ENCODE data around the gene ARHGEF1. TPM values are rescaled to one million over a fixed set of nuclear protein-coding genes. Genes with fewer than 3 reads are reported as not detected.

The ARHGEF1 gene
- total and polyA plus RNA-seq, 8 donors, result 60.8 to 202 (median 79.6) TPM

DNA sequence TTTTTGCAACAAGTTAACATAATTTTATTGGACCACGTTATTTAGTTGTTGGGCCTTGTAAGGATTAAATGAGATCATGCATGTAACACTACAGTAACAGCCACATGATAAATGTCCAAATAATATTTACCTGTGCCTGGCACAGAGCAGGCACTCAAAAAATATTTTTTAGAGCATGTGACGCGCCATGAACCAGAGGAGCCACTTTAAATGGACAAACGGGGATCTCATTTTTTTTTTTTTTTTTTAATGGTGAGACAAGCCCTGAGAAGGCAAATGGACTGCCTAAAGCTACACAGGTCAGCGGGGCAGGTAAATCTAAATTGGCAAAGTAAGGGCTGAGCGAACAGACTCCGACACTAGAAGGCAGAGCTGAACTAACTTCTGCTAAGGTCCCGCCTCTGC lies 23.8 kb upstream of the ARHGEF1 start:
- Histone ChIP-seq H3K4me3 (peak overlapping the region in 1 of 2 donors; percentile 96), H3K9me3 (no peaks in the 10 kb centered on the region), H3K27ac (peak overlapping the region in 1 of 2 donors; percentile 97), H3K27me3 (no peaks in the 10 kb centered on the region), H3K4me1 (peaks cover 19 to 43% of the 10 kb centered on the region in 2 donors), H3K36me3 (peaks cover 4 to 35% of the 10 kb centered on the region in 2 donors)
- DNase-seq (no peak), ATAC-seq (peak; percentile 4)
- intact Hi-C loops (cut with DNase I), result no loop called here
- TF ChIP-seq, protein P1, sequence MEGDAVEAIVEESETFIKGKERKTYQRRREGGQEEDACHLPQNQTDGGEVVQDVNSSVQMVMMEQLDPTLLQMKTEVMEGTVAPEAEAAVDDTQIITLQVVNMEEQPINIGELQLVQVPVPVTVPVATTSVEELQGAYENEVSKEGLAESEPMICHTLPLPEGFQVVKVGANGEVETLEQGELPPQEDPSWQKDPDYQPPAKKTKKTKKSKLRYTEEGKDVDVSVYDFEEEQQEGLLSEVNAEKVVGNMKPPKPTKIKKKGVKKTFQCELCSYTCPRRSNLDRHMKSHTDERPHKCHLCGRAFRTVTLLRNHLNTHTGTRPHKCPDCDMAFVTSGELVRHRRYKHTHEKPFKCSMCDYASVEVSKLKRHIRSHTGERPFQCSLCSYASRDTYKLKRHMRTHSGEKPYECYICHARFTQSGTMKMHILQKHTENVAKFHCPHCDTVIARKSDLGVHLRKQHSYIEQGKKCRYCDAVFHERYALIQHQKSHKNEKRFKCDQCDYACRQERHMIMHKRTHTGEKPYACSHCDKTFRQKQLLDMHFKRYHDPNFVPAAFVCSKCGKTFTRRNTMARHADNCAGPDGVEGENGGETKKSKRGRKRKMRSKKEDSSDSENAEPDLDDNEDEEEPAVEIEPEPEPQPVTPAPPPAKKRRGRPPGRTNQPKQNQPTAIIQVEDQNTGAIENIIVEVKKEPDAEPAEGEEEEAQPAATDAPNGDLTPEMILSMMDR (IDR thresholded peaks at IDR 0.05), result no peak

DNA sequence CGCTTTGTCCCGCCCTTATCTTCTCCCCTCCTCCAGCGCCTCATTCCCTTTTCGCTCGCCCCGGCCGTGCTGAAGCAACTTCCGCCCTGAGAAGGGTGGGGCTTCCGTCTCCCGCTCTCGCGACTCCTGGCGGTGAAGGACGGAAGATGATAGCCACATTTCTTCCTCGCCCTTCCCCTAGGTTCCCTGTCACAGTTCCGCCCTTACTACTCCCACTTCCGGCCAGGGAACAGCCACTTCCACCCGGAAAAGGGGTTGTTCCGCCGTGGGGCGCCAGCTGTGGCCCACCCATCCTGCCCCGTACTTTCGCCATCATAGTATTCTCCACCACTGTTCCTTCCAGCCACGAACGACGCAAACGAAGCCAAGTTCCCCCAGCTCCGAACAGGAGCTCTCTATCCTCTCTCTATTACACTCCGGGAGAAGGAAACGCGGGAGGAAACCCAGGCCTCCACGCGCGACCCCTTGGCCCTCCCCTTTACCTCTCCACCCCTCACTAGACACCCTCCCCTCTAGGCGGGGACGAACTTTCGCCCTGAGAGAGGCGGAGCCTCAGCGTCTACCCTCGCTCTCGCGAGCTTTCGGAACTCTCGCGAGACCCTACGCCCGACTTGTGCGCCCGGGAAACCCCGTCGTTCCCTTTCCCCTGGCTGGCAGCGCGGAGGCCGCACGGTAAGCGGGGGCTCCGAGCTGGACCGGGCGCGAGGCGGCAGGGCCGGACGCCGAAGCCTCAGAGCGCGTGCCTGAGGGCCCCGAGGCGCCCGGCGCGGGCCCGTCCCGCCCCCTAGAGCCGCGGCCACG lies 23.2 kb upstream of the ARHGEF1 start, which contains the start of gene RPS19:
RPS19 (plus strand) TSS at position 638 of the 801 bp plus-strand sequence. CDS start 520 bp downstream, outside the sequence.
- TF ChIP-seq, protein P1 (IDR thresholded peaks at IDR 0.05), result peak; percentile 43 to 77
- DNase-seq, result peak; percentile 98 to 99 (median 98)
- no peaks in the 10 kb centered on the region for H3K9me3 ChIP-seq
- peak within 1 kb of the TSS; percentile 96 to 97 for H3K27ac ChIP-seq
- H3K4me1 ChIP-seq, result peaks cover 19 to 49% of the 10 kb centered on the region in 2 donors
- peaks cover 4 to 41% of the 10 kb centered on the region in 2 donors for H3K36me3 ChIP-seq
- intact Hi-C loops (cut with DNase I), result loop anchor here in 1 of 2 donors (10.0 kb wide), 1 partner anchor 75 kb away; no protein-coding TSS in a partner anchor
- H3K27me3 ChIP-seq, result no peaks in the 10 kb centered on the region
- H3K4me3 ChIP-seq, result peak within 1 kb of the TSS; percentile 90 to 96
- ATAC-seq, result peak; percentile 93

DNA sequence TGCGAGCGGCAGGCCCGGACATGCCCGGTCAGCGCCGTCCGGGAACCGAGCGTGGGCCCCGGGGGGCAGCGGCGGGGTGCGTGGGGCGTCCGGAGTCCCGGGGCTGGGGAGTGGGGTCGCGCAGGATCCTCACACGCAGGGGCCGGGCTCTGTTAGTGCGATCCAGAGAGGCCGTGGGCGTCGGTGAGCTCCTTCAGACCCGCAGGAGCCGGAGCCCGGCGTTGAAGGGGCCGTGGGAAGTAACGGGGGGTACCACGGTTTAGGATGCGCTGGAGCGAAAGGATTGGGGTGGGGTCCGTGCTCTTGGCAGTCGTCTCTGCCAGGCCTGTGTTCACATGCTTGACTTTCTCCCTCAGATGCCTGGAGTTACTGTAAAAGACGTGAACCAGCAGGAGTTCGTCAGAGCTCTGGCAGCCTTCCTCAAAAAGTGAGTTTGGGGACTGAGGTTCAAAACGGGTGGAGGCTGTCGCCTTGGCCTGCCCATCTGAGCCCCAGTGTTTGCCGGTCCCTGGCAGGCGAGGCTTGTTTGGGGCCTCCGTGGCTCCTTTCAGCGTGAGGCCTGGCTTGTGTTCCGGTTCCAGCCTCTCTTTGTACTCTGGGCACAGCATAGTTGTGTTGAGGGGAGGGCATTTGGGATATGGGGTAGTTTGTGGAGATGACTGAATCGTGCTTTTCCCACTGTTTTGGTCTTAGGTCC lies 22.4 kb upstream of the ARHGEF1 start:
- intact Hi-C loops (cut with DNase I), result loop anchor here in 1 of 2 donors (10.0 kb wide), 1 partner anchor 74 kb away; no protein-coding TSS in a partner anchor

DNA sequence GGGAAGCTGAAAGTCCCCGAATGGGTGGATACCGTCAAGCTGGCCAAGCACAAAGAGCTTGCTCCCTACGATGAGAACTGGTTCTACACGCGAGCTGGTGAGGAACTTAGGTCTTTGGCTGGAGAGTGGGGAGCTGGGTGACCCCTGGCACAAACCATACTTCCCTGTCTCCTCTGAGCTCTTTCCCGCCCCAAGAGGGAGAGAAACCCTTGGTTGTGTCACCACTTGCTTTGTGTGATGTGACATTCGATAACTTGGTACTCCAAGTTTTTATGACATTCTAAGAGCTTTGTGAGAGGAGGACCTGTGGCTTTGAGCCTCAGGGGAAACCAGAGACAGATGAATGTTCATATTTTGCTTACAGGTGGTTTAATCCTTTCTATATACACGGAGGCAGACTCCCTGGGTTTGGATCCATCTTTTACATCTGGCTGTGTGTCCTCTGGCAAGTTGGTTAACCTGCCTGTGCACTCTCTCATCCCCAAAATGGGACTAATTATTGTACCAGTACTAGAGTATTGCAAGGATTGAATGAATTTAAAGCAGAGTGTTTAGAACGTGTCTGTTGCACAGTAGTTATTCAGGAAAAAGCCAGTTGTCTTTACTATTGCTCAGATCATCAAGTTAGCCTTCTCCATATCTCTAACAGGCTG lies 21.7 kb upstream of the ARHGEF1 start:
- H3K27ac ChIP-seq, result peak overlapping the region; percentile 96 to 97
- ATAC-seq (no peak), DNase-seq (no peak)
- peak overlapping the region; percentile 90 to 96 for H3K4me3 ChIP-seq
- H3K9me3 ChIP-seq, result no peaks in the 10 kb centered on the region
- peaks cover 19 to 61% of the 10 kb centered on the region in 2 donors for H3K4me1 ChIP-seq
- TF ChIP-seq, protein P1 (IDR thresholded peaks at IDR 0.05), result no peak
- H3K27me3 ChIP-seq, result no peaks in the 10 kb centered on the region
- H3K36me3 ChIP-seq, result peaks cover 4 to 55% of the 10 kb centered on the region in 2 donors
- intact Hi-C loops (cut with DNase I), result loop anchor here in 1 of 2 donors (10.0 kb wide), 1 partner anchor 74 kb away; no protein-coding TSS in a partner anchor

More for the DNA sequence above, 22.4 kb upstream of the ARHGEF1 start:
- DNase-seq, result peak in 2 of 4 donors; percentile 45 to 53
- no peak for ATAC-seq
- Histone ChIP-seq H3K9me3 (no peaks in the 10 kb centered on the region), H3K27me3 (no peaks in the 10 kb centered on the region), H3K36me3 (peaks cover 4 to 48% of the 10 kb centered on the region in 2 donors), H3K4me1 (peaks cover 19 to 56% of the 10 kb centered on the region in 2 donors), H3K4me3 (peak overlapping the region; percentile 90 to 96), H3K27ac (peak overlapping the region; percentile 96 to 97)
- TF ChIP-seq, protein P1 (IDR thresholded peaks at IDR 0.05), result no peak
